Coronary artery (tissue), 2 donors: ENCODE data around the gene KCNT1.

ENCODE experiments used
- DNase-seq: peaks from one replicate; pipeline ENCODE4 v3.0.0-alpha.2; 2017; ENCODE audit warnings: low spot score
- H3K27ac ChIP-seq, 2 donors: fragments of 200-600 bp; sonication (generic); one replicate each; pipeline ENCODE4 v1.5.1; 2016 to 2019
- H3K4me3 ChIP-seq: fragments of 200-600 bp; sonication (generic); 2 replicates; pipeline ENCODE4 v1.5.1; 2016; ENCODE audit warnings: mild to moderate bottlenecking, moderate library complexity
- CTCF ChIP-seq: fragments of 200-600 bp; sonication (generic); IDR thresholded peaks from one replicate; pipeline ENCODE4 v1.5.1; 2019; ENCODE audit warnings: antibody characterized with exemption

KCNT1 gene

GRCh38 chr9:135770771-135771170 is 68.8 kb downstream of the KCNT1 start:
- DNase-seq, result no peak
- no peak for TF ChIP-seq CTCF
- no peak overlapping the region for H3K4me3 ChIP-seq
- H3K27ac ChIP-seq, result no peak overlapping the region

GRCh38 chr9:135771401-135772051 is 69.5 kb downstream of the KCNT1 start:
- DNase-seq, result no peak
- TF ChIP-seq CTCF, result no peak
- H3K4me3 ChIP-seq, result no peak overlapping the region
- H3K27ac ChIP-seq, result no peak overlapping the region

GRCh38 chr9:135772056-135772646 is 70.2 kb downstream of the KCNT1 start:
- TF ChIP-seq CTCF, result no peak
- Histone ChIP-seq H3K4me3 (no peak overlapping the region), H3K27ac (no peak overlapping the region)
- no peak for DNase-seq

- no peak for DNase-seq
- Histone ChIP-seq H3K4me3 (no peak overlapping the region), H3K27ac (no peak overlapping the region)
- TF ChIP-seq CTCF, result no peak
Measured at GRCh38 chr9:135772702-135773493, 70.9 kb downstream of the KCNT1 start.

- Histone ChIP-seq H3K4me3 (no peak overlapping the region), H3K27ac (no peak overlapping the region)
- no peak for DNase-seq
- TF ChIP-seq CTCF, result no peak
Measured at GRCh38 chr9:135773530-135774238, 71.7 kb downstream of the KCNT1 start.

- no peak for DNase-seq
- no peak for TF ChIP-seq CTCF
Measured at GRCh38 chr9:135774239-135774747, 72.3 kb downstream of the KCNT1 start.

More at GRCh38 chr9:135774239-135774747, 72.3 kb downstream of the KCNT1 start:
- Histone ChIP-seq H3K27ac (no peak overlapping the region), H3K4me3 (no peak overlapping the region)
